ENCODE measurements around the gene CLK2.
"Not testable (repeated sequence)": the region's sequence is repeated elsewhere in the genome, so short reads cannot be mapped to it uniquely, and the experiment has no call there.

The CLK2 gene

DNA sequence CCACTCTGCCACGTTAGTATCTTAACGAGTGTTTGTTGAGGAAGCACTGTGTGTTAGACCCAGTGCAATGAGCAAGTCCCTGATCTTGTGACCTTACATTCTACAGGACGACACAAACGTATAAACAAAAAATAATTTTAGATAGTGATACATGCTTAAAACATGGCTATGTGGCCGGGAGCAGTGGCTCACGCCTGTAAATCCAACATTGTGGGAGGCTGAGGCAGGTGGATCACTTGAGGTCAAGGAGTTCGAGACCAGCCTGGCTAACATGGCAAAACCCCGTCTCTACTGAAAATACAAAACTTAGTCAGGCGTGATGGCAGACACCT is 45.2 kb downstream of the CLK2 start:
- no peaks in the 10 kb centered on the region for H3K36me3 ChIP-seq (ENCODE audit: control insufficient read depth in 1 of 2, insufficient read depth in 2 of 2, low read length in 2 of 2)
- no peaks in the 10 kb centered on the region for H3K27me3 ChIP-seq (ENCODE audit: control insufficient read depth in 1 of 2, insufficient read depth in 2 of 2, low read length in 2 of 2)
- H3K4me1 ChIP-seq (ENCODE audit: control insufficient read depth in 1 of 2, insufficient read depth in 2 of 2, low read length in 2 of 2): peaks cover 9 to 15% of the 10 kb centered on the region in 2 donors
- H3K4me3 ChIP-seq (ENCODE audit: low read depth in 1 of 2, low read length in 2 of 2): peak overlapping the region; percentile 72 to 83
- H3K9me3 ChIP-seq (ENCODE audit: control insufficient read depth in 1 of 2, low read length in 2 of 2): no peaks in the 10 kb centered on the region
- H3K27ac ChIP-seq (ENCODE audit: low read depth, low read length): peak overlapping the region; percentile 60
- peak overlapping the region; percentile 56 to 80 for H3K9ac ChIP-seq (ENCODE audit: low read depth in 1 of 2, low read length in 2 of 2)

GRCh38 chr1:155227261-155228095 is 45.8 kb downstream of the CLK2 start:
- H3K4me1 ChIP-seq (ENCODE audit: control insufficient read depth in 1 of 2, insufficient read depth in 2 of 2, low read length in 2 of 2): peaks cover 9 to 15% of the 10 kb centered on the region in 2 donors
- peak overlapping the region; percentile 71 for H3K27ac ChIP-seq (ENCODE audit: low read depth, low read length)
- no peaks in the 10 kb centered on the region for H3K36me3 ChIP-seq (ENCODE audit: control insufficient read depth in 1 of 2, insufficient read depth in 2 of 2, low read length in 2 of 2)
- no peaks in the 10 kb centered on the region for H3K9me3 ChIP-seq (ENCODE audit: control insufficient read depth in 1 of 2, low read length in 2 of 2)
- H3K9ac ChIP-seq (ENCODE audit: low read depth in 1 of 2, low read length in 2 of 2): peak overlapping the region; percentile 73 to 84
- peak overlapping the region; percentile 75 to 83 for H3K4me3 ChIP-seq (ENCODE audit: low read depth in 1 of 2, low read length in 2 of 2)
- no peaks in the 10 kb centered on the region for H3K27me3 ChIP-seq (ENCODE audit: control insufficient read depth in 1 of 2, insufficient read depth in 2 of 2, low read length in 2 of 2)

- no peaks in the 10 kb centered on the region for H3K36me3 ChIP-seq (ENCODE audit: control insufficient read depth in 1 of 2, insufficient read depth in 2 of 2, low read length in 2 of 2)
- H3K27me3 ChIP-seq (ENCODE audit: control insufficient read depth in 1 of 2, insufficient read depth in 2 of 2, low read length in 2 of 2): no peaks in the 10 kb centered on the region
- no peaks in the 10 kb centered on the region for H3K9me3 ChIP-seq (ENCODE audit: control insufficient read depth in 1 of 2, low read length in 2 of 2)
- H3K9ac ChIP-seq (ENCODE audit: low read depth in 1 of 2, low read length in 2 of 2): peak overlapping the region; percentile 73 to 84
- H3K27ac ChIP-seq (ENCODE audit: low read depth, low read length): peak overlapping the region; percentile 71
- H3K4me1 ChIP-seq (ENCODE audit: control insufficient read depth in 1 of 2, insufficient read depth in 2 of 2, low read length in 2 of 2): peaks cover 9 to 15% of the 10 kb centered on the region in 2 donors
- peak overlapping the region; percentile 75 to 83 for H3K4me3 ChIP-seq (ENCODE audit: low read depth in 1 of 2, low read length in 2 of 2)
Observed at GRCh38 chr1:155226910-155227260, 46.4 kb downstream of the CLK2 start.

GRCh38 chr1:155226188-155226909 is 47.0 kb downstream of the CLK2 start:
- Histone ChIP-seq H3K9me3 (ENCODE audit: control insufficient read depth in 1 of 2, low read length in 2 of 2) (no peaks in the 10 kb centered on the region), H3K27me3 (ENCODE audit: control insufficient read depth in 1 of 2, insufficient read depth in 2 of 2, low read length in 2 of 2) (no peaks in the 10 kb centered on the region), H3K9ac (ENCODE audit: low read depth in 1 of 2, low read length in 2 of 2) (peak overlapping the region; percentile 73 to 84), H3K36me3 (ENCODE audit: control insufficient read depth in 1 of 2, insufficient read depth in 2 of 2, low read length in 2 of 2) (no peaks in the 10 kb centered on the region), H3K27ac (ENCODE audit: low read depth, low read length) (no peak overlapping the region), H3K4me1 (ENCODE audit: control insufficient read depth in 1 of 2, insufficient read depth in 2 of 2, low read length in 2 of 2) (peaks cover 9 to 15% of the 10 kb centered on the region in 2 donors), H3K4me3 (ENCODE audit: low read depth in 1 of 2, low read length in 2 of 2) (peak overlapping the region; percentile 75 to 83)

DNA sequence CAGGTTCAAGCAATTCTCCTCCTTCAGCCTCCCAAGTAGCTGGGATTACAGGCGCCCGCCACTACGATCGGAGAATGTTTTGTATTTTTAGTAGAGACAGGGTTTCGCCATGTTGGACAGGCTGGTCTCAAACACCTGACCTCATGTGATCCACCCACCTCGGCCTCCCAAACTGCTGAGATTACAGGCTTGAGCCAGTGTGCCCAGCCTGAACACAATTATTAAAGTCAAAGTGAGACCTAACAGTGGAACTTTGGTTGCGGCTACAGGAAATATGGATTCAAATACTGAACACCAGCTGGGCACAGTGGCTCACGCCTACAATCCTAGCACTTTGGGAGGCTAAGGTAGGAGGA is 47.9 kb downstream of the CLK2 start:
- H3K9ac ChIP-seq (ENCODE audit: low read depth in 1 of 2, low read length in 2 of 2); H3K4me3 ChIP-seq (ENCODE audit: low read depth in 1 of 2, low read length in 2 of 2); H3K27ac ChIP-seq (ENCODE audit: low read depth, low read length); H3K36me3 ChIP-seq (ENCODE audit: control insufficient read depth in 1 of 2, insufficient read depth in 2 of 2, low read length in 2 of 2); H3K27me3 ChIP-seq (ENCODE audit: control insufficient read depth in 1 of 2, insufficient read depth in 2 of 2, low read length in 2 of 2); H3K9me3 ChIP-seq (ENCODE audit: control insufficient read depth in 1 of 2, low read length in 2 of 2): not testable (repeated sequence)
- H3K4me1 ChIP-seq (ENCODE audit: control insufficient read depth in 1 of 2, insufficient read depth in 2 of 2, low read length in 2 of 2): peaks cover 9 to 15% of the 10 kb centered on the region in 2 donors

GRCh38 chr1:155223047-155223446 is 50.3 kb downstream of the CLK2 start:
- H3K9me3 ChIP-seq (ENCODE audit: control insufficient read depth in 1 of 2, low read length in 2 of 2): no peaks in the 10 kb centered on the region
- H3K4me1 ChIP-seq (ENCODE audit: control insufficient read depth in 1 of 2, insufficient read depth in 2 of 2, low read length in 2 of 2): peaks cover 19 to 23% of the 10 kb centered on the region in 2 donors
- H3K27me3 ChIP-seq (ENCODE audit: control insufficient read depth in 1 of 2, insufficient read depth in 2 of 2, low read length in 2 of 2): no peaks in the 10 kb centered on the region
- H3K9ac ChIP-seq (ENCODE audit: low read depth in 1 of 2, low read length in 2 of 2): no peak overlapping the region
- H3K4me3 ChIP-seq (ENCODE audit: low read depth in 1 of 2, low read length in 2 of 2): no peak overlapping the region
- no peak overlapping the region for H3K27ac ChIP-seq (ENCODE audit: low read depth, low read length)
- no peaks in the 10 kb centered on the region for H3K36me3 ChIP-seq (ENCODE audit: control insufficient read depth in 1 of 2, insufficient read depth in 2 of 2, low read length in 2 of 2)

DNA sequence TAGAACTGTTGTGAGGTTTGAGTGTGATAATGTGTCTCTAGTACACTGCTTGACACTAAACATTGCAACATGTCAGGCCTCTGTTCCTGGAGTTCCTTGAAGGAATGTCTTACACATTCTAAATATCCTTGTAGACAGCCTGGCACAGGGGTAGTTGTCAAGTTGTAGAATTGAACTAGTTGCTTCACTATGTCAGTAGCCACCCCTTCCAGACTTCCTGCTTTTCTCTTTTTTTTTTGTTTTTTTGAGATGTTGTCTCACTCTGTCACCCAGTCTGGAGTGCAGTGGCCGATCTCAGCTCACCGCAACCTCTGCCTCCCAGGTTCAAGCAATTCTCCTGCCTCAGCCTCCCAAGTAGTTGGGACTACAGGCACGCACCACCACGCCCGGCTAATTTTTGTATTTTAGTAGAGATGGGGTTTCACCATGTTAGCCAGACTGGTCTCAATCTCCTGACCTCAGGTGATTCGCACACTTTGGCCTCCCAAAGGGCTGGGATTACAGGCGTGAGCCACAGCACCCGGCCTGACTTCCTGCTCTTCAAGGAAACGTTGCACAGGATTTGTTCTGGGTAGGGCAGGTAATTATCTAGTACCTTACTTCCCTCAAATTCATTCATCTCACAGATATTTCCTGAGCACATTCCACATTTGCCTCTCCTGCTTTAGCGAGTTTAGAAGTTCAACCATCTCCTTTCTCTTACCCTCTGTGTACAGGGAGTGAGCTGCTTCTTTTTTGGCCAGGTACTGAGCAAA is 52.9 kb downstream of the CLK2 start:
- H3K9ac ChIP-seq (ENCODE audit: low read depth in 1 of 2, low read length in 2 of 2); H3K9me3 ChIP-seq (ENCODE audit: control insufficient read depth in 1 of 2, low read length in 2 of 2); H3K4me3 ChIP-seq (ENCODE audit: low read depth in 1 of 2, low read length in 2 of 2); H3K27me3 ChIP-seq (ENCODE audit: control insufficient read depth in 1 of 2, insufficient read depth in 2 of 2, low read length in 2 of 2); H3K27ac ChIP-seq (ENCODE audit: low read depth, low read length); H3K36me3 ChIP-seq (ENCODE audit: control insufficient read depth in 1 of 2, insufficient read depth in 2 of 2, low read length in 2 of 2): not testable (repeated sequence)
- peaks cover 10% of the 10 kb centered on the region in 2 donors for H3K4me1 ChIP-seq (ENCODE audit: control insufficient read depth in 1 of 2, insufficient read depth in 2 of 2, low read length in 2 of 2)

- H3K4me1 ChIP-seq (ENCODE audit: control insufficient read depth in 1 of 2, insufficient read depth in 2 of 2, low read length in 2 of 2): peaks cover 10% of the 10 kb centered on the region in 2 donors
- H3K4me3 ChIP-seq (ENCODE audit: low read depth in 1 of 2, low read length in 2 of 2): no peak overlapping the region
- H3K9me3 ChIP-seq (ENCODE audit: control insufficient read depth in 1 of 2, low read length in 2 of 2): no peaks in the 10 kb centered on the region
- H3K9ac ChIP-seq (ENCODE audit: low read depth in 1 of 2, low read length in 2 of 2): no peak overlapping the region
- H3K27me3 ChIP-seq (ENCODE audit: control insufficient read depth in 1 of 2, insufficient read depth in 2 of 2, low read length in 2 of 2): no peaks in the 10 kb centered on the region
- no peak overlapping the region for H3K27ac ChIP-seq (ENCODE audit: low read depth, low read length)
- no peaks in the 10 kb centered on the region for H3K36me3 ChIP-seq (ENCODE audit: control insufficient read depth in 1 of 2, insufficient read depth in 2 of 2, low read length in 2 of 2)
Observed at GRCh38 chr1:155219592-155220031, 53.7 kb downstream of the CLK2 start.

DNA sequence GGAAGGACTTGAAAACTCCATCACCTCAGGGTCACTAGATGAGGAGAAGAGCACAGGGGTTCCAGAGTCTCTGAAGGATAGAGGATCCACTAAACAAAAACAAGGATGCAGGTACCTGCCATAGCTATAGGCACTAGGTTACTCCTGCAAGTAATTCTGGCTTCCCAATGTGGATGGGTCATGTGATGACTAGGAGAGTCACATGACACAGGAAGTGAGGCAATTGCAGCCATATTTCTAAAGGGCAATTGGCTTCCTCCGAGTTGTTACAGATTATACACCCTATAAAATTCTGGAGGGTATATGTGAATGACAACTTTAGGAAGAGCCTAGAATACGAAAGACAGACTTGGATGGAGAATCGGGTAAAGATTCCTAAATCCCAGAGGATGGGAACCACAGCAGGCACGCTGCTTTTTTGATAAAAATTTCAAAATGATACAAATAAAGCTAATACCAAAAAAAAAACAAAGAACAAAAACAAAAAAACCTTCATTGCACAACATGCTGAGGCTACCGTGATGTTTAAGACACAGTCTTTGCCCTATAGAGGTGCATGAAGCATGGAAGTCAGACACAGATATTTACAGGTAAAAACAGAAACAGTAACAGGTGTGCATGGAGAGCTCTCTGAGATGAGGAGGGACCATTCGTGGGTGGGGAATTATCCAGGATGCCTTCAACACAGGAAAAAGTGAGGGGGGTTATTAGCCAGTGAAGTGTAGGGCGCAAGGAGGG is 54.3 kb downstream of the CLK2 start:
- peak overlapping the region in 1 of 2 donors; percentile 12 for H3K4me3 ChIP-seq (ENCODE audit: low read depth in 1 of 2, low read length in 2 of 2)
- H3K9me3 ChIP-seq (ENCODE audit: control insufficient read depth in 1 of 2, low read length in 2 of 2): no peaks in the 10 kb centered on the region
- no peaks in the 10 kb centered on the region for H3K27me3 ChIP-seq (ENCODE audit: control insufficient read depth in 1 of 2, insufficient read depth in 2 of 2, low read length in 2 of 2)
- H3K27ac ChIP-seq (ENCODE audit: low read depth, low read length): no peak overlapping the region
- no peak overlapping the region for H3K9ac ChIP-seq (ENCODE audit: low read depth in 1 of 2, low read length in 2 of 2)
- peaks cover 10% of the 10 kb centered on the region in 2 donors for H3K4me1 ChIP-seq (ENCODE audit: control insufficient read depth in 1 of 2, insufficient read depth in 2 of 2, low read length in 2 of 2)
- no peaks in the 10 kb centered on the region for H3K36me3 ChIP-seq (ENCODE audit: control insufficient read depth in 1 of 2, insufficient read depth in 2 of 2, low read length in 2 of 2)

Measured in duodenal mucosa (tissue), 2 donors.